GM23338 (cell line): ENCODE measurements around the gene PDP2.

ENCODE experiments used
- CTCF ChIP-seq, 2 experiments: fragments of 200-600 bp in 1 of 2; sonication (generic) in 1 of 2; conservative IDR thresholded peaks; 2 replicates each; pipeline versions ENCODE4 v1.5.1 to v1.6.1; 2016 to 2017; ENCODE audit warnings: antibody characterized with exemption in 2 of 2, low read depth in 2 of 2, mild to moderate bottlenecking in 2 of 2, moderate library complexity in 1 of 2
- EZH2 ChIP-seq: fragments of 200-600 bp; sonication (generic); IDR thresholded peaks from one replicate; pipeline ENCODE4 v1.8.0; 2017; ENCODE audit warnings: antibody characterized with exemption, mild to moderate bottlenecking, low read depth; ENCODE audit not compliant: unreplicated experiment
- POLR2AphosphoS5 ChIP-seq: IDR thresholded peaks from 2 replicates; pipeline ENCODE4 v1.6.1; 2016; ENCODE audit warnings: antibody characterized with exemption, low read depth
- TF ChIP-seq, protein P1 (sequence below): IDR thresholded peaks from one replicate; pipeline ENCODE4 v1.6.1; 2018; ENCODE audit warnings: antibody characterized with exemption; ENCODE audit not compliant: unreplicated experiment

DNA sequence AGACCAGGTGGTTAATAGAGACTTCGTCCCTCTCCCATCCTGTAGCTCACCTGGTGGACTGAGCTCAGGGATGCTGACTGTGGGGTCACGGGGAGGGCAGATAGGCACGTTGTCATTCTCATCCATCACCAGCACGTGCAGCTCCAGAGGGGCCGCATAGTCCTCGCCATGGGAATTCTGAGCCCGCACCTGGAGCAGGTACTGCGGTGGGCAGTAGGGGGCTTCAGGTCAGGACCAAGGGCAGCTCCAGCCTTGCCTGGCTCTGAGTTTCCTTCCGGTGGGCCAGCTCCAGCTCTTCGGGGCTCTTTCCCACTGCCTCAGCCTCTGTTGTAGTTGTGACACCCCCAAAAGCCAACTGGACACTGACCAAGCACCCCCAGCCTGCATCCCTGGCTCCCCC is 32.8 kb downstream of the PDP2 start:
- TF ChIP-seq CTCF (conservative IDR thresholded peaks at IDR 0.05; ENCODE audit: low read depth in 2 of 2) (0 out of 4 replicates have a peak, but pooled peaks of 1 of the 2 experiments have one; percentile 16), POLR2AphosphoS5 (no peak), EZH2 (no peak)
- TF ChIP-seq, protein P1, sequence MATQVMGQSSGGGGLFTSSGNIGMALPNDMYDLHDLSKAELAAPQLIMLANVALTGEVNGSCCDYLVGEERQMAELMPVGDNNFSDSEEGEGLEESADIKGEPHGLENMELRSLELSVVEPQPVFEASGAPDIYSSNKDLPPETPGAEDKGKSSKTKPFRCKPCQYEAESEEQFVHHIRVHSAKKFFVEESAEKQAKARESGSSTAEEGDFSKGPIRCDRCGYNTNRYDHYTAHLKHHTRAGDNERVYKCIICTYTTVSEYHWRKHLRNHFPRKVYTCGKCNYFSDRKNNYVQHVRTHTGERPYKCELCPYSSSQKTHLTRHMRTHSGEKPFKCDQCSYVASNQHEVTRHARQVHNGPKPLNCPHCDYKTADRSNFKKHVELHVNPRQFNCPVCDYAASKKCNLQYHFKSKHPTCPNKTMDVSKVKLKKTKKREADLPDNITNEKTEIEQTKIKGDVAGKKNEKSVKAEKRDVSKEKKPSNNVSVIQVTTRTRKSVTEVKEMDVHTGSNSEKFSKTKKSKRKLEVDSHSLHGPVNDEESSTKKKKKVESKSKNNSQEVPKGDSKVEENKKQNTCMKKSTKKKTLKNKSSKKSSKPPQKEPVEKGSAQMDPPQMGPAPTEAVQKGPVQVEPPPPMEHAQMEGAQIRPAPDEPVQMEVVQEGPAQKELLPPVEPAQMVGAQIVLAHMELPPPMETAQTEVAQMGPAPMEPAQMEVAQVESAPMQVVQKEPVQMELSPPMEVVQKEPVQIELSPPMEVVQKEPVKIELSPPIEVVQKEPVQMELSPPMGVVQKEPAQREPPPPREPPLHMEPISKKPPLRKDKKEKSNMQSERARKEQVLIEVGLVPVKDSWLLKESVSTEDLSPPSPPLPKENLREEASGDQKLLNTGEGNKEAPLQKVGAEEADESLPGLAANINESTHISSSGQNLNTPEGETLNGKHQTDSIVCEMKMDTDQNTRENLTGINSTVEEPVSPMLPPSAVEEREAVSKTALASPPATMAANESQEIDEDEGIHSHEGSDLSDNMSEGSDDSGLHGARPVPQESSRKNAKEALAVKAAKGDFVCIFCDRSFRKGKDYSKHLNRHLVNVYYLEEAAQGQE: peak; percentile 79
